Skeletal muscle satellite cell (primary cell): ENCODE results near the gene HSPB6.
A peak's percentile ranks its signal among the peaks of the same experiment; 100 is the strongest.
"Not testable (repeated sequence)": the region's sequence is repeated elsewhere in the genome, so short reads cannot be mapped to it uniquely, and the experiment has no call there.

Experiments used
- H3K27me3 ChIP-seq: 2 replicates; pipeline ENCODE4 v1.7.0; 2013; ENCODE audit warnings: low read length; ENCODE audit not compliant: control insufficient read depth, insufficient read depth
- H3K36me3 ChIP-seq: 2 replicates; pipeline ENCODE4 v1.7.0; 2013; ENCODE audit warnings: mild to moderate bottlenecking, control low read depth, low read length; ENCODE audit not compliant: insufficient read depth
- H3K4me1 ChIP-seq: 2 replicates; pipeline ENCODE4 v1.7.0; 2013; ENCODE audit warnings: low read length; ENCODE audit not compliant: control insufficient read depth, insufficient read depth
- H3K4me2 ChIP-seq: 2 replicates; pipeline ENCODE4 v1.7.0; 2013; ENCODE audit warnings: mild to moderate bottlenecking, low read length
- H3K4me3 ChIP-seq: 2 replicates; pipeline ENCODE4 v1.7.0; 2013; ENCODE audit warnings: low read length
- H3K9ac ChIP-seq: 2 replicates; pipeline ENCODE4 v1.7.0; 2013; ENCODE audit warnings: mild to moderate bottlenecking, low read depth, low read length, moderate library complexity
- H3K9me3 ChIP-seq: replicated peaks from 2 replicates; pipeline ENCODE4 v1.7.0; 2013; ENCODE audit warnings: mild to moderate bottlenecking, control low read depth, low read length

Gene HSPB6

DNA sequence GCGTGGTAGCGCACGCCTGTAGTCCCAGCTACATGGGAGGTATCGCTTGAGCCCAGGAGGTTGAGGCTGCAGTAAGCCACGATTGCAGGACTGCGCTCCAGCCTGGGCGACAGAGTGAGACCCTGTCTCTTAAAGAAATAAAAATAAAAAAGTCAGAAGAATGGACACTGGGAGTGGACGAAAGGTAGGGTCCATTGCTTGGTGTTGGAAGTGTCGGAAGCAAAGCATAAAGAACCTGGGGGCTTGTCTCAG is 18.1 kb upstream of the HSPB6 start:
- Histone ChIP-seq H3K4me3 (peak overlapping the region; percentile 66), H3K4me1 (peaks cover 9% of the 10 kb centered on the region), H3K9me3 (no peaks in the 10 kb centered on the region), H3K9ac (no peak overlapping the region), H3K36me3 (peaks cover 1% of the 10 kb centered on the region), H3K27me3 (no peaks in the 10 kb centered on the region), H3K4me2 (peak overlapping the region; percentile 87)

GRCh38 chr19:35774274-35775045 is 17.6 kb upstream of the HSPB6 start:
- Histone ChIP-seq H3K9me3 (no peaks in the 10 kb centered on the region), H3K27me3 (no peaks in the 10 kb centered on the region), H3K4me1 (peaks cover 9% of the 10 kb centered on the region), H3K4me2 (peak overlapping the region; percentile 87), H3K9ac (no peak overlapping the region), H3K4me3 (peak overlapping the region; percentile 66), H3K36me3 (no peaks in the 10 kb centered on the region)

DNA sequence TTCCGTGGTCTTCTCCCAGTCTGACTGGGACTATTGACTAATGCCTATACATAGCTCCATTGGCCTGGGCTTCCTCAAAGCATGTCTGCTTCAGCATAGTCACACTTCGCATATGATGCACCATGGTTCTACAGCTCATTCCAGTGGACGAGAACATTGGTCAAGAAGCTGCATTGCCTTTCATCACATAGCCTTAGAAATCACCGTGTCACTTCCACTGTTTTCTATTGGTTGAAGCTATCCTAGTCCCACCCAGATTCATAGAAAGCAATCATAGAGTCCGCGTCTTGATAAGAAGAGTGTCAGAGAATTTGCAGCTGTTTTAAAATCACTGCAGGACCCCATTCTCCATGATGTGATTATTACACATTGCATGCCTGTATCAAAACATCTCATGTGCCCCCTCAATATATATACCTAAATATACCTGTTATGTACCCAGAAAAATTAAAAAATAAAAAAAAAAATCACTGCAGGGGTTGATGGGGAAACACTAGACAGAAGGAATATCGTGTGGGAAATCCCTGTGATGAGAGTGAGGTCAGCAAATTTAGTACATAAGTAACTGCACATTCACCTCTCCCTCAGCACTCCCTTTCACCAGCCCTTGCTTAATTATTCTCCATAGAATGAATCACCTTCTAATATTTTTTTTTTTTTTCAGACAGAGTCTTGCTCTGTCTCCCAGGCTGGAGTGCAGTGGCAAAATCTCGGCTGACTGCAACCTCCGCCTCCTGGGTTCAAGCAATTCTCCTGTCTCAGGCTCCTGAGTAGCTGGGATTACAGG is 16.4 kb upstream of the HSPB6 start:
- peaks cover 9% of the 10 kb centered on the region for H3K4me1 ChIP-seq
- H3K4me3 ChIP-seq: no peak overlapping the region
- H3K36me3 ChIP-seq: peaks cover 4% of the 10 kb centered on the region
- H3K9me3 ChIP-seq: no peaks in the 10 kb centered on the region
- no peak overlapping the region for H3K4me2 ChIP-seq
- no peak overlapping the region for H3K9ac ChIP-seq
- no peaks in the 10 kb centered on the region for H3K27me3 ChIP-seq

DNA sequence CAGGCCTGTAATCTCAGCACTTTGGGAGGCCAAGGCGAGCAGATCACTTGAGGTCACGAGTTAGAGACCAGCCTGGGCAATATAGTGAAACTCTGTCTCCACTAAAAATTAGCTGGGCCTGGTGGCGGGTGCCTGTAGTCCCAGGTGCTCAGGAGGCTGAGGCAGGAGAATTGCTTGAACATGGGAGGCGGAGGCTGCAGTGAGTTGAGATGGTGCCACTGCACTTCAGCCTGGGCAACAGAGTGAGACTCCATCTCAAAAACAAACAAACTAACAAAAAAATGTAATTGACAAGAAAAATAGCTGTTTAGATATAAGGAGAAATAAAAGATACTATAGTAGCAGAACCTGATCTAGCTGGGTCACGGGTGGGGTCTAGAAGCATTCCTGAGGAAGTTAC is 15.5 kb upstream of the HSPB6 start:
- not testable (repeated sequence) for H3K36me3 ChIP-seq, H3K4me1 ChIP-seq, H3K9ac ChIP-seq, H3K27me3 ChIP-seq, H3K4me3 ChIP-seq, H3K9me3 ChIP-seq, H3K4me2 ChIP-seq

GRCh38 chr19:35768082-35768421 is 11.2 kb upstream of the HSPB6 start:
- no peaks in the 10 kb centered on the region for H3K4me1 ChIP-seq
- no peaks in the 10 kb centered on the region for H3K9me3 ChIP-seq
- peaks cover 19% of the 10 kb centered on the region for H3K36me3 ChIP-seq
- no peak overlapping the region for H3K4me2 ChIP-seq
- no peak overlapping the region for H3K9ac ChIP-seq
- no peaks in the 10 kb centered on the region for H3K27me3 ChIP-seq
- no peak overlapping the region for H3K4me3 ChIP-seq

DNA sequence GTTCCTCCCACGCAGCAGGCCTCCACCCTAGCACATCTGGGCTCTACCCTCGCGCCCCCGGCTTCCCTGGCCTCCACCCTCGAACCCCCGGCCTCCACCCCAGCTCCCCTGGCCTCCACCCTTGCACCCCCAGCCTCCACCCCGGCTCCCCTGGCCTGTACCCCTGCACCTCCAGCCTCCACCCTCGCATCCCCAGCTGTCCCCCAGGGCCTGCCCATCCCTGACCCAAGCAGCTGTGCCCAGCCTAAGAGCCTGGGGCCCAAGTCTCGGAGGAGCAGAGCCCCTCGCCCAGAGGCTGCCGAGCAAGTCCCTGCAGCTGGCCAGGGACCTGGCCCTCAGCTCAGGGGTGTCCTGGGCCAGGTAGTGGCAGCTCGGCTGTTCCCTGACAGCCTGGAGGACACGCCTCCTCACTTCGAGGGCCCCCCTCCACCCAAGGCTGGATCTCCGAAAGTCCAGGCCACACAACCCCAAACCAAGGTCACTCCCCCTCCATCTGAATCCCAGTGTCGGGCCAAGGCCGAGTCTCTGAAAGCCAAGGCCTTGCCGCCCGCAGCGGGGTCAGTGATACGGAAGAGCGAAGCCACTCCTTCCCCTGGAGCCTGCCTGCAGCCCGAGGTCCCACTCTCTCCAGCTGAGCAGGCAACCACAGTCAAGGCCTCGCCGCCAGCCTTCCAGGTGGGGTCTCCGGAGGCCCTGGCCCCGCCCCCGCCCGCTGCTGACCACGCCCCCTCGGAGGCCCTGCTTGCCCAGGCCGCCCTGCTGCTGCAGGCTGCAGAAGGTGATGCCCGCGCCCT is 10.7 kb upstream of the HSPB6 start:
- no peaks in the 10 kb centered on the region for H3K4me1 ChIP-seq
- no peak overlapping the region for H3K9ac ChIP-seq
- no peak overlapping the region for H3K4me3 ChIP-seq
- H3K27me3 ChIP-seq: no peaks in the 10 kb centered on the region
- peaks cover 19% of the 10 kb centered on the region for H3K36me3 ChIP-seq
- no peak overlapping the region for H3K4me2 ChIP-seq
- no peaks in the 10 kb centered on the region for H3K9me3 ChIP-seq

GRCh38 chr19:35766571-35767104 is 9.8 kb upstream of the HSPB6 start:
- no peak overlapping the region for H3K4me3 ChIP-seq
- peaks cover 25% of the 10 kb centered on the region for H3K36me3 ChIP-seq
- H3K4me1 ChIP-seq: no peaks in the 10 kb centered on the region
- H3K27me3 ChIP-seq: no peaks in the 10 kb centered on the region
- no peak overlapping the region for H3K4me2 ChIP-seq
- no peak overlapping the region for H3K9ac ChIP-seq
- H3K9me3 ChIP-seq: no peaks in the 10 kb centered on the region

DNA sequence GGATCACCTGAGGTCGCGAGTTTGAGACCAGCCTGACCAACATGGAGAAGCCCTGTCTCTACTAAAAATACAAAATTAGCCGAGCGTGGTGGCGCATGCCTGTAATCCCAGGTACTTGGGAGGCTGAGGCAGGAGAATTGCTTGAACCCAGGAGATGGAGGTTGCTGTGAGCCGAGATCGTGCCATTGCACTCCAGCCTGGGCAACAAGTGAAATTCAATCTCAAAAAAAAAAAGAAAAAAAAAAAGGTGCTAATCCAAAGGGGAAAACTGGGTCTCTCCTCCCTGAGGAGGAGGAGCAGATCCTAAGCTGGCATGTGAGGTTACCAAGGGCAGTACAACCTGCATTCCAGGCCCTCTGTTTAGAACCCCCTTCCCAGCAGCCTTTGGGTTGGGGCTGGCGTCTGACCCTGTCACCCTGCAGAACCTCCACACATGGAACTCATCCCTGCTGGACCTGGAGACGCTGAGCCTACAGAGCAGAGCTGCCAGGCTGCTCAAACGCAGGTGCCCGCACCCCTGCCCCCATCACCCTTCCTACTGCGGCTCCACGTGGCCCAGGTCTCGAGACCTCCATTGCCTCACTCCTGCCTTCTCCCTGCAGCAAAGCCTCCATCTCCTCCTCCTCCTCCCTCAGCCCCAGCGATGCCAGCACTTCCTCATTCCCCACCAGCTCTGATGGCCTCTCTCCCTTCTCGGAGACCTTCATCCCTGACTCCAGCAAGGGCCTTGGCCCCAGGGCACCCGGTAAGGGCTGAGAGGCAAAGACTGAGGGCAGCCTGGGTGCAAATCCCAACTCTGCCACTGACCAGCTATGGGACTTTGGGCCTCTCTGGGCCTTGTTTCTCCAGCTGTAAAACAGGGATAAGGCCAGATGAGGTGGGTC is 7.8 kb upstream of the HSPB6 start:
- Histone ChIP-seq H3K9ac (no peak overlapping the region), H3K4me3 (no peak overlapping the region), H3K9me3 (no peaks in the 10 kb centered on the region), H3K4me1 (peaks cover 4% of the 10 kb centered on the region), H3K4me2 (no peak overlapping the region), H3K36me3 (peaks cover 31% of the 10 kb centered on the region), H3K27me3 (no peaks in the 10 kb centered on the region)

GRCh38 chr19:35760711-35761349 is 4.0 kb upstream of the HSPB6 start:
- H3K9me3 ChIP-seq: no peaks in the 10 kb centered on the region
- no peak overlapping the region for H3K4me2 ChIP-seq
- H3K36me3 ChIP-seq: peaks cover 22% of the 10 kb centered on the region
- no peak overlapping the region for H3K4me3 ChIP-seq
- no peak overlapping the region for H3K9ac ChIP-seq
- H3K4me1 ChIP-seq: peaks cover 29% of the 10 kb centered on the region
- H3K27me3 ChIP-seq: no peaks in the 10 kb centered on the region

GRCh38 chr19:35759697-35760096 is 2.9 kb upstream of the HSPB6 start:
- peak overlapping the region; percentile 77 for H3K4me2 ChIP-seq
- H3K36me3 ChIP-seq: peaks cover 14% of the 10 kb centered on the region
- H3K27me3 ChIP-seq: no peaks in the 10 kb centered on the region
- no peak overlapping the region for H3K4me3 ChIP-seq
- H3K9me3 ChIP-seq: no peaks in the 10 kb centered on the region
- no peak overlapping the region for H3K9ac ChIP-seq
- H3K4me1 ChIP-seq: peaks cover 38% of the 10 kb centered on the region
